H1 (cell line): ENCODE measurements around the gene NAA11. TPM values are rescaled to one million over a fixed set of nuclear protein-coding genes. Genes with fewer than 3 reads are reported as not detected.
A peak's percentile ranks its signal among the peaks of the same experiment; 100 is the strongest.

Experiments
- CTCF ChIA-PET: fragments of 300-600 bp; sonication (Branson Sonifier 250); formaldehyde crosslinking; loops from one replicate; lab custom pipeline; 2021; ENCODE audit not compliant: partially characterized antibody; lab: Charles Lee
- POLR2A ChIA-PET: fragments of 300-600 bp; sonication (Branson Sonifier 250); formaldehyde crosslinking; loops from one replicate; lab custom pipeline; 2021; ENCODE audit warnings: inconsistent platforms; ENCODE audit not compliant: partially characterized antibody; lab: Charles Lee
- DNase-seq, 2 experiments: peaks; one replicate each; pipeline versions ENCODE4 v3.0.0 to v3.0.0-alpha.2; 2010 to 2022; ENCODE audit warnings: low spot score in 2 of 2, low read depth in 1 of 2, mixed read lengths in 1 of 2
- FAIRE-seq: peaks from 2 replicates; lab custom pipeline; 2011; peaks lifted over from hg19 to GRCh38; lab: Jason Lieb, UNC
- H2AFZ ChIP-seq: 2 replicates; pipeline ENCODE4 v1.8.1; 2012; ENCODE audit warnings: low read length, inconsistent platforms
- H2AK5ac ChIP-seq: 2 replicates; pipeline ENCODE4 v1.6.1; 2013; ENCODE audit warnings: low read depth, low read length
- H2BK120ac ChIP-seq: replicated peaks from 2 replicates; pipeline ENCODE3; 2013; ENCODE audit warnings: low read depth, low read length, inconsistent platforms
- H2BK12ac ChIP-seq: 2 replicates; pipeline ENCODE4 v1.6.1; 2013; ENCODE audit warnings: low read depth, low read length
- H2BK15ac ChIP-seq: 2 replicates; pipeline ENCODE4 v1.6.1; 2013; ENCODE audit warnings: low read length
- H2BK20ac ChIP-seq: 2 replicates; pipeline ENCODE4 v1.6.1; 2013; ENCODE audit warnings: low read length
- H2BK5ac ChIP-seq: 2 replicates; pipeline ENCODE4 v1.6.1; 2013; ENCODE audit warnings: low read depth, low read length
- H3K14ac ChIP-seq: 2 replicates; pipeline ENCODE4 v1.6.1; 2013; ENCODE audit warnings: inconsistent platforms; ENCODE audit not compliant: insufficient read length
- H3K18ac ChIP-seq: 2 replicates; pipeline ENCODE4 v1.6.1; 2013; ENCODE audit warnings: low read length; ENCODE audit errors: extremely low read depth
- H3K23ac ChIP-seq: 2 replicates; pipeline ENCODE4 v1.6.1; 2013; ENCODE audit warnings: inconsistent platforms; ENCODE audit not compliant: insufficient read length
- H3K23me2 ChIP-seq: 2 replicates; pipeline ENCODE4 v1.6.1; 2013; ENCODE audit warnings: low read depth, low read length
- H3K27ac ChIP-seq: 2 replicates; pipeline ENCODE4 v1.6.1; 2011; ENCODE audit warnings: low read depth, low read length, inconsistent platforms
- H3K27me3 ChIP-seq, 4 experiments: replicated peaks in 1 of 4; 1 replicate in 1 of 4; 2 replicates in 3 of 4; pipeline versions ENCODE4 v1.6.1 to v1.8.1; 2011 to 2013; ENCODE audit warnings: low read length in 3 of 4, mild to moderate bottlenecking in 3 of 4, inconsistent platforms in 2 of 4, mixed read lengths in 2 of 4, moderate library complexity in 1 of 4; ENCODE audit not compliant: control insufficient read depth in 3 of 4, insufficient read depth in 3 of 4; ENCODE audit errors: extremely low read depth in 1 of 4
- H3K36me3 ChIP-seq, 4 experiments: 2 replicates each; pipeline versions ENCODE4 v1.6.1 to v1.8.1; 2011 to 2013; ENCODE audit warnings: mild to moderate bottlenecking in 4 of 4, low read length in 3 of 4, moderate library complexity in 2 of 4, control low read depth in 1 of 4, inconsistent platforms in 1 of 4; ENCODE audit not compliant: insufficient read depth in 4 of 4, control insufficient read depth in 2 of 4
- H3K4ac ChIP-seq: replicated peaks from 2 replicates; pipeline ENCODE3; 2013; ENCODE audit warnings: low read length, low read depth, mixed read lengths, inconsistent platforms; ENCODE audit not compliant: insufficient read length
- H3K4me1 ChIP-seq, 4 experiments: replicated peaks in 1 of 4; 1 replicate in 1 of 4; 2 replicates in 3 of 4; pipeline versions ENCODE4 v1.6.1 to v1.8.1; 2011 to 2013; ENCODE audit warnings: low read length in 3 of 4, inconsistent platforms in 2 of 4, mixed read lengths in 1 of 4; ENCODE audit not compliant: insufficient read depth in 4 of 4, control insufficient read depth in 3 of 4
- H3K4me2 ChIP-seq, 2 experiments: 2 replicates each; pipeline versions ENCODE4 v1.6.1 to v1.8.1; 2011 to 2013; ENCODE audit warnings: low read depth in 2 of 2, low read length in 2 of 2, control low read depth in 1 of 2, inconsistent platforms in 1 of 2, mild to moderate bottlenecking in 1 of 2; ENCODE audit not compliant: insufficient read depth in 1 of 2
- H3K4me3 ChIP-seq, 4 experiments: fragments of 200-600, 300-600 bp in 1 of 4; sonication (generic), shearing (Covaris generic), sonication (Bioruptor Twin) in 1 of 4; 2 replicates each; pipeline versions ENCODE4 v1.5.1 to v1.8.1; 2011 to 2016; ENCODE audit warnings: low read length in 4 of 4, low read depth in 3 of 4, control low read depth in 2 of 4, inconsistent platforms in 2 of 4, mild to moderate bottlenecking in 2 of 4, mixed read lengths in 1 of 4, moderate library complexity in 1 of 4; ENCODE audit not compliant: insufficient read depth in 2 of 4; ENCODE audit errors: extremely low read depth in 1 of 4
- H3K56ac ChIP-seq: replicated peaks from 2 replicates; pipeline ENCODE3; 2013; ENCODE audit warnings: low read depth, mild to moderate bottlenecking, mixed read lengths, low read length, inconsistent platforms; ENCODE audit not compliant: insufficient read length
- H3K79me1 ChIP-seq: 2 replicates; pipeline ENCODE4 v1.6.1; 2013; ENCODE audit warnings: low read depth, low read length, control low read depth
- H3K79me2 ChIP-seq, 2 experiments: 2 replicates each; pipeline versions ENCODE4 v1.6.1 to v1.8.1; 2012 to 2013; ENCODE audit warnings: low read length in 2 of 2, mild to moderate bottlenecking in 2 of 2, inconsistent platforms in 1 of 2; ENCODE audit not compliant: insufficient read depth in 2 of 2, control insufficient read depth in 1 of 2
- H3K9ac ChIP-seq, 4 experiments: replicated peaks in 1 of 4; 1 replicate in 1 of 4; 2 replicates in 3 of 4; pipeline versions ENCODE4 v1.6.1 to v1.8.1; 2011 to 2013; ENCODE audit warnings: low read depth in 3 of 4, low read length in 3 of 4, control low read depth in 2 of 4, mild to moderate bottlenecking in 2 of 4, moderate library complexity in 2 of 4, inconsistent platforms in 1 of 4; ENCODE audit errors: extremely low read depth in 1 of 4
- H3K9me3 ChIP-seq, 2 experiments: 2 replicates each; pipeline versions ENCODE4 v1.6.1 to v1.8.1; 2012 to 2013; ENCODE audit warnings: mild to moderate bottlenecking in 2 of 2, moderate library complexity in 2 of 2, control low read depth in 1 of 2, inconsistent platforms in 1 of 2, low read depth in 1 of 2, low read length in 1 of 2, mixed read lengths in 1 of 2; ENCODE audit not compliant: insufficient read depth in 2 of 2
- H4K20me1 ChIP-seq, 2 experiments: replicated peaks in 1 of 2; 2 replicates each; pipeline versions ENCODE3 to v1.8.1; 2011 to 2013; ENCODE audit warnings: inconsistent platforms in 2 of 2, low read length in 2 of 2, mild to moderate bottlenecking in 1 of 2; ENCODE audit not compliant: insufficient read depth in 2 of 2, control insufficient read depth in 1 of 2
- H4K5ac ChIP-seq: 2 replicates; pipeline ENCODE4 v1.6.1; 2013; ENCODE audit warnings: low read length, low read depth, mixed read lengths, inconsistent platforms; ENCODE audit not compliant: insufficient read length
- H4K8ac ChIP-seq: 2 replicates; pipeline ENCODE4 v1.8.0; 2013; ENCODE audit warnings: mild to moderate bottlenecking, moderate library complexity, low read length, inconsistent platforms; ENCODE audit not compliant: insufficient read depth; ENCODE audit errors: extremely low read depth
- H4K91ac ChIP-seq: replicated peaks from 2 replicates; pipeline ENCODE3; 2013; ENCODE audit warnings: low read length, mixed read lengths, inconsistent platforms; ENCODE audit not compliant: insufficient read length
- RFX5 ChIP-seq: IDR thresholded peaks from 2 replicates; pipeline ENCODE4 v1.6.1; 2011; ENCODE audit warnings: low read depth, low read length, improper control_type of control experiment, borderline replicate concordance
- TEAD4 ChIP-seq: IDR thresholded peaks from 2 replicates; pipeline ENCODE4 v1.6.1; 2012; ENCODE audit warnings: low read depth, low read length, inconsistent platforms, mixed read lengths
- WGBS, 2 experiments: shearing (Covaris generic) in 1 of 2; methylation state at CpG; one replicate each; pipeline versions ENCODE4 v1.1.6 to v1.1.7; 2013 to 2015; ENCODE audit warnings: low lambda C conversion rate in 2 of 2, mixed read lengths in 2 of 2, inconsistent platforms in 1 of 2, low coverage in 1 of 2, missing lambda C conversion rate in 1 of 2; ENCODE audit not compliant: insufficient replicate concordance in 2 of 2, insufficient coverage in 1 of 2, insufficient read length in 1 of 2; ENCODE audit errors: extremely low coverage in 1 of 2, missing lambda C conversion rate in 1 of 2; 5-methylcytosine and 5-hydroxymethylcytosine counted together
- polyA plus RNA-seq, 7 experiments: library from polyadenylated mRNA; depleted of rRNA in 3 of 7; stranded (reverse) in 5 of 7; unstranded in 2 of 7; fragments of >200 nt in 5 of 7; fragments of 200-250 nt in 2 of 7; gene quantifications; 1 replicate in 5 of 7; 2 replicates in 1 of 7; 4 replicates in 1 of 7; pipeline versions ENCODE4 v1.2.1 to v1.2.3, GENCODE V29; 2011 to 2013; ENCODE audit warnings: missing spikeins in 2 of 7, mixed read lengths in 2 of 7
- total RNA-seq: library from RNA; stranded (reverse); fragmentation: NEBNext Ultra II Directional; extraction: Animal tissue kit (Norgen Biotek cat#: 25700); gene quantifications from 2 replicates; pipeline ENCODE4 v1.2.1, GENCODE V29; 2021
- TF ChIP-seq, protein P1 (sequence below): IDR thresholded peaks from 2 replicates; pipeline ENCODE4 v1.6.1; 2012; ENCODE audit warnings: inconsistent platforms

Gene NAA11
- total and polyA plus RNA-seq, 2 of the 8 experiments (the other 6 are each of a cell fraction or from before 2014, with no cell fraction given) = not detected

DNA sequence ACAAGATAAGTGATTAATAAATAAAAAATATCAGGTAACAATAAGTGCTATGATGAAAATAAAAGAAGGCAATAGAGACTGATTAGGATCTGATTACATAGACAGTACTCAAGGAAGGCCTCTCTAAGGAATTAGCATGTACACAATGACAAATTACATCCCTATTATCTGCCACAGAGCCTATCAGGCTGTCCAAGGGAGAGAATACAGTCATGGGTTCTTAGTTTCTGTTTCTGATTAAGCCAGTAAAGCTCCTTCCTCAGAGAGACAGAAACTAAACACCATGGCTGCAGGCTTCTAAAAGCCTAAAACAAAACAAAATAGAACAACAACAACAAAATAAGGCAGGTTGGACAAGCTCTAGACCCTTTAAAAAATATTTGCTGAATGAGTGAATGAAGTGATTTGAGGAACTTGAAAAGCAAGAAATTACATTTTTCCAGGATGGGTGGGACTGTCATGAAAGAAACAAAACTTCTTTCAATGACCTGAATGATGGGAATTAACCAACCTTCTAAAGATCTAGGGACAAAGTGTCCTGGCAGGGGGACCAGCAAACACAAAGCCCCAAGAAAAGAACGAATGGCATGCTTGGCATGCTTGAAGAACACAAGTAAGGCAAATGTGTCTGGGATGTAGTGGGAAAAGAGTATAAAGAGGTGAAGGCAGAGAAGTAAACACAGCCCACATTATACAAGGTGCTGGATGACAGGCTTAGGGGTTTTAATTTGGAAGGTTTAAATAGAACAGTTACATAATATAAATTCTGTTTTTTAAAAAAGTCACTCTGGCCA lies 44.1 kb downstream of the NAA11 start:
- H3K79me1 ChIP-seq = no peaks in the 10 kb centered on the region
- no peak overlapping the region for H3K18ac ChIP-seq
- 0 out of 2 replicates have a peak overlapping the region, but pooled peaks have one; percentile 50 for H2BK12ac ChIP-seq
- H3K4me3 ChIP-seq = no peak overlapping the region
- H3K4me2 ChIP-seq = 0 out of 4 replicates have a peak overlapping the region, but pooled peaks of 1 of the 2 experiments have one; percentile 8
- no peak overlapping the region for H2BK15ac ChIP-seq
- ChIA-PET CTCF (no interaction called here), POLR2A (no interaction called here)
- H2AK5ac ChIP-seq = no peak overlapping the region
- TF ChIP-seq, protein P1, sequence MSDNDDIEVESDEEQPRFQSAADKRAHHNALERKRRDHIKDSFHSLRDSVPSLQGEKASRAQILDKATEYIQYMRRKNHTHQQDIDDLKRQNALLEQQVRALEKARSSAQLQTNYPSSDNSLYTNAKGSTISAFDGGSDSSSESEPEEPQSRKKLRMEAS = 0 out of 2 replicates have a peak, but pooled peaks have one; percentile 32
- TF ChIP-seq RFX5 (no peak), TEAD4 (peak; percentile 67)
- no peaks in the 10 kb centered on the region for H3K27me3 ChIP-seq
- no peak overlapping the region for H4K8ac ChIP-seq
- FAIRE-seq = peak; percentile 13
- H2BK20ac ChIP-seq = no peak overlapping the region; the same call in 1 of the 2 replicates
- no peaks in the 10 kb centered on the region for H3K4me1 ChIP-seq
- H3K36me3 ChIP-seq = no peaks in the 10 kb centered on the region
- no peak overlapping the region for H3K23ac ChIP-seq
- no peak overlapping the region for H4K91ac ChIP-seq
- H3K56ac ChIP-seq = no peak overlapping the region
- no peaks in the 10 kb centered on the region for H4K20me1 ChIP-seq
- no peak overlapping the region for H3K9ac ChIP-seq
- no peak overlapping the region for H2AFZ ChIP-seq
- no peaks in the 10 kb centered on the region for H3K23me2 ChIP-seq
- no peaks in the 10 kb centered on the region for H3K9me3 ChIP-seq
- H3K14ac ChIP-seq = no peak overlapping the region
- DNase-seq = no peak
- no peak overlapping the region for H2BK5ac ChIP-seq
- H3K4ac ChIP-seq = no peak overlapping the region
- no peak overlapping the region for H3K27ac ChIP-seq
- no peaks in the 10 kb centered on the region for H3K79me2 ChIP-seq
- H2BK120ac ChIP-seq = no peak overlapping the region
- 44% methylated on average over 1 of the region's 1 CpG; no CpG with 5 or more reads in 1 of the 2 experiments for WGBS, 2 experiments
- H4K5ac ChIP-seq = no peak overlapping the region
